HUES48 (cell line): ENCODE measurements around the gene NAT14.

ENCODE experiments used
- H3K27ac ChIP-seq: one replicate; pipeline ENCODE4 v1.7.0; 2013; ENCODE audit warnings: low read depth, low read length, inconsistent platforms
- H3K27me3 ChIP-seq: 2 replicates; pipeline ENCODE4 v1.6.1; 2013; ENCODE audit warnings: mild to moderate bottlenecking, low read length; ENCODE audit not compliant: control insufficient read depth, insufficient read depth
- H3K36me3 ChIP-seq: 2 replicates; pipeline ENCODE4 v1.6.1; 2013; ENCODE audit warnings: low read length; ENCODE audit not compliant: control insufficient read depth, insufficient read depth
- H3K4me1 ChIP-seq: 2 replicates; pipeline ENCODE4 v1.6.1; 2013; ENCODE audit warnings: mild to moderate bottlenecking, low read length; ENCODE audit not compliant: control insufficient read depth, insufficient read depth
- H3K4me3 ChIP-seq: 2 replicates; pipeline ENCODE4 v1.5.1; 2013; ENCODE audit warnings: mild to moderate bottlenecking, low read depth, low read length
- H3K9ac ChIP-seq: 2 replicates; pipeline ENCODE4 v1.6.1; 2013; ENCODE audit warnings: mild to moderate bottlenecking, low read depth, low read length, moderate library complexity
- H3K9me3 ChIP-seq: 2 replicates; pipeline ENCODE4 v1.6.1; 2013; ENCODE audit warnings: low read length; ENCODE audit not compliant: control insufficient read depth, insufficient read depth

Gene NAT14

DNA sequence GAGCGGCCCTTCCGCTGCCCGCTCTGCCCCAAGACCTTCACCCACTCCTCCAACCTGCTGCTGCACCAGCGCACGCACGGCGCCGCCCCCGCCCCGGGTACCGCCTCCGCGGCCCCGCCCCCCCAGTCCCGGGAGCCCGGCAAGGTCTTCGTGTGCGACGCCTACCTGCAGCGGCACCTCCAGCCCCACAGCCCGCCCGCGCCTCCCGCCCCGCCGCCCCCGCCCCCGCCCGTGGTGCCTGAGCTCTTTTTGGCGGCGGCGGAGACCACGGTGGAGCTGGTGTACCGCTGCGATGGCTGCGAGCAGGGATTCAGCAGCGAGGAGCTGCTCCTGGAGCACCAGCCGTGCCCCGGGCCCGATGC, 3.2 kb upstream of the NAT14 start:
- no peak overlapping the region for H3K4me3 ChIP-seq
- no peak overlapping the region for H3K9ac ChIP-seq
- H3K4me1 ChIP-seq, result peaks cover 19% of the 10 kb centered on the region
- H3K27me3 ChIP-seq, result no peaks in the 10 kb centered on the region
- no peak overlapping the region for H3K27ac ChIP-seq
- peaks cover 4% of the 10 kb centered on the region; the same call in 1 of the 2 replicates for H3K36me3 ChIP-seq
- H3K9me3 ChIP-seq, result no peaks in the 10 kb centered on the region

DNA sequence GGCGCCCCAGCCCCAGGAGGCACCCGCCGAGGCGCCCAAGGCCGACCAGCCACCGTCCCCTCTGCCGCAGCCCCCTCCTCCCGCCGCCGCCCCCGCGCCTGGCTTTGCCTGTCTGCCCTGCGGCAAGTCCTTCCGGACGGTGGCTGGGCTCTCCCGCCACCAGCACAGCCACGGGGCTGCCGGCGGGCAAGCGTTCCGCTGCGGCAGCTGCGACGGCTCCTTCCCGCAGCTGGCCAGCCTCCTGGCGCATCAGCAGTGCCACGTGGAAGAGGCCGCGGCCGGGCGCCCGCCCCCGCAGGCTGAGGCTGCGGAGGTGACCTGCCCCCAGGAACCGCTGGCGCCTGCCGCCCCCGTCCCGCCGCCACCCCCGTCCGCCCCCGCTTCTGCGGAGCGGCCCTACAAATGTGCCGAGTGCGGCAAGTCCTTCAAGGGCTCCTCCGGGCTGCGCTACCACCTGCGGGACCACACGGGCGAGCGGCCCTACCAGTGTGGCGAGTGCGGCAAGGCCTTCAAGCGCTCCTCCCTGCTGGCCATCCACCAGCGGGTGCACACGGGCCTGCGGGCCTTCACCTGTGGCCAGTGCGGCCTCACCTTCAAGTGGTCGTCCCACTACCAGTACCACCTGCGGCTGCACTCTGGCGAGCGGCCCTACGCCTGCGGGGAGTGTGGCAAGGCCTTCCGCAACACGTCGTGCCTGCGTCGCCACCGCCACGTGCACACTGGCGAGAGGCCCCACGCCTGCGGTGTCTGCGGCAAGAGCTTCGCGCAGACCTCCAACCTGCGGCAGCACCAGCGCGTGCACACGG, 2.6 kb upstream of the NAT14 start:
- no peak overlapping the region for H3K27ac ChIP-seq
- peaks cover 25% of the 10 kb centered on the region for H3K4me1 ChIP-seq
- peaks cover 4% of the 10 kb centered on the region; the same call in 1 of the 2 replicates for H3K36me3 ChIP-seq
- H3K27me3 ChIP-seq, result no peaks in the 10 kb centered on the region
- no peak overlapping the region for H3K9ac ChIP-seq
- H3K4me3 ChIP-seq, result no peak overlapping the region
- H3K9me3 ChIP-seq, result no peaks in the 10 kb centered on the region

DNA sequence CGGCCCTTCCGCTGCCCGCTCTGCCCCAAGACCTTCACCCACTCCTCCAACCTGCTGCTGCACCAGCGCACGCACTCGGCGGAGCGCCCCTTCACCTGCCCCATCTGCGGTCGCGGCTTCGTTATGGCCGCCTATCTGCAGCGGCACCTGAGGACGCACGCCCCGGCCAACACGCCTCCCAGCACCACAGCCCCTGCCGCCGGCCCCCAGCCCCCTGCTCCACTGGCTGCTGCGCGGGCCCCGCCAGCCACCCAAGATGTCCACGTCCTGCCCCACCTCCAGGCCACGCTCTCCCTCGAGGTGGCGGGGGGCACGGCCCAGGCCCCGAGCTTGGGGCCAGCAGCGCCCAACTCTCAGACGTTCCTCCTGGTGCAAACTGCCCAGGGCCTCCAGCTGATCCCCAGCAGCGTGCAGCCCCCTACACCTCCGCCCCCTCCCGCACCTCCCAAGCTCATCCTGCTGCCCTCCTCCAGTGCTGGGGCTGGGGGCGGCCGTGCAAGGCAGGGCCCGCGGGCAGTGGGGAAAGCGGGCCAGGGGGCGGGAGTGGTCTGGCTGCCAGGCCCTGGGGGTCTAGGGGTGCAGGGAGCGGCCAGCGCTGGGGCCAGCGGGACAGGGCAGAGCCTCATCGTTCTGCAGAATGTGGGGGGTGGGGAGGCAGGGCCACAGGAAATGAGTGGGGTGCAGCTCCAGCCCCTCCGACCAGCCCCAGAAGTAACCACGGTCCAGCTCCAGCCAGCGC, 1.9 kb upstream of the NAT14 start:
- Histone ChIP-seq H3K36me3 (peaks cover 4% of the 10 kb centered on the region; the same call in 1 of the 2 replicates), H3K4me3 (no peak overlapping the region), H3K9ac (no peak overlapping the region), H3K9me3 (no peaks in the 10 kb centered on the region), H3K4me1 (peaks cover 30% of the 10 kb centered on the region), H3K27me3 (no peaks in the 10 kb centered on the region), H3K27ac (no peak overlapping the region)

DNA sequence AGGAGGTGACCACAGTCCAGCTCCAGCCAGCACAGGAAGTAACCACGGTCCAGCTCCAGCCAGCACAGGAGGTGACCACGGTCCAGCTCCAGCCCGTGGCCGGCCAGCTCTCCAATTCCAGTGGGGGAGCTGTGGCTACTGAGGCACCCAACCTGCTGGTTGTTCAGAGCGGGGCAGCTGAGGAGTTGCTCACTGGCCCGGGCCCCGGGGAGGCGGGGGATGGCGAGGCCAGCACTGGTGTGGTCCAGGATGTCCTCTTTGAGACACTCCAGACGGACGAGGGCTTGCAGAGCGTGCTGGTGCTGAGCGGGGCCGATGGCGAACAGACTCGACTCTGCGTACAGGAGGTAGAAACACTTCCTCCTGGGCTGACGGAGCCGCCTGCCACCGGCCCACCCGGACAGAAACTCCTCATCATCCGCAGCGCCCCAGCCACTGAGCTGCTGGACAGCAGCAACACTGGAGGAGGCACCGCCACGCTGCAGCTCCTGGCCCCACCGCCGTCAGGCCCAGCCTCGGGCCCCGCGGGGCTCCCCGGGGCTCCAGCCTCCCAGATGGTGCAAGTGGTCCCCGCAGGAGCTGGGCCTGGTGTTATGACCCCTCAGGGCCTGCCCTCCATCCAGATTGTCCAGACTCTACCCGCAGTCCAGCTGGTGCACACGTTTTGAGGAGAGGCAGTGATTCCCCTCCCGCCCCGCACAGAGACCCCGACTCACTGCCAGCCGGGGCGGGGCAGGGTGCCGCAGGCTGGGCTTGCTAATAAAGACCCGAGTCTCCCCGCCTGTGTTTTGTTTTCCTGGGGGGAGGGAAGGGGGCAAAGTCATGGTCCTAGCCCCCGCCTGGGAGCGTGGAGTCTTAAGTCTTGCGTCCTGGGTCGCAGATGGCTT, 1.0 kb upstream of the NAT14 start:
- no peak overlapping the region for H3K9ac ChIP-seq
- H3K9me3 ChIP-seq, result no peaks in the 10 kb centered on the region
- H3K36me3 ChIP-seq, result peaks cover 4% of the 10 kb centered on the region; the same call in 1 of the 2 replicates
- H3K27ac ChIP-seq, result peak overlapping the region; percentile 74
- peak overlapping the region; percentile 89 for H3K4me3 ChIP-seq
- H3K4me1 ChIP-seq, result peaks cover 34% of the 10 kb centered on the region
- no peaks in the 10 kb centered on the region for H3K27me3 ChIP-seq

DNA sequence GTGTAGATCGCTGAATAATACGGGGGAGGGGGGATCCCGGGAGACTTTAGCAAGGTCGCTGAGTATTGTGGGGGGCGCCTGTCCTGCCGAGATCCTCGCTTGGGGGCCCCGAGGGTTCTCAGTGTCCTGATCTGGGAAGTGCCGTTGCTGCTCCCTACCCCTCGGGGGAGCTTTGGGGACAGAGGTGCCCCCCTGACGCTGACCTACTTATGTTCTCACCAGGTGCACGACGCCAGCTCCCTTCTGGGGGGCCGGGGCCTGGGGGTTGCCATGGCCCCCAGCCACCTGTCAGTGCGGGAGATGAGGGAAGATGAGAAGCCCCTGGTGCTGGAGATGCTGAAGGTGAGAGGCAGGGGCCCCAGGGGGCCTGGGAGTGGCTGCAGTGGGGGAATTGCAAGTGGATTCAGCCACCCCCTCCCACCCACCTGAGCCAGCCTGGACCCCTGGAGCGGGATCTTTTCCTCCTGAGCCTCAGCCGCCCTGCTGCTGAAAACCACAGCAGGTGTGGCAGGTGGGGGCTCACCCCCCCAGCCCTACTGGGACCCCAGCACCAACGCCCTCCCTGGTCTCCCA, 537 bp downstream of the NAT14 start:
- peaks cover 4% of the 10 kb centered on the region; the same call in 1 of the 2 replicates for H3K36me3 ChIP-seq
- H3K9ac ChIP-seq, result peak overlapping the region; percentile 66
- H3K27me3 ChIP-seq, result no peaks in the 10 kb centered on the region
- H3K27ac ChIP-seq, result peak overlapping the region; percentile 74
- peak overlapping the region; percentile 89 for H3K4me3 ChIP-seq
- H3K4me1 ChIP-seq, result peaks cover 42% of the 10 kb centered on the region
- no peaks in the 10 kb centered on the region for H3K9me3 ChIP-seq

DNA sequence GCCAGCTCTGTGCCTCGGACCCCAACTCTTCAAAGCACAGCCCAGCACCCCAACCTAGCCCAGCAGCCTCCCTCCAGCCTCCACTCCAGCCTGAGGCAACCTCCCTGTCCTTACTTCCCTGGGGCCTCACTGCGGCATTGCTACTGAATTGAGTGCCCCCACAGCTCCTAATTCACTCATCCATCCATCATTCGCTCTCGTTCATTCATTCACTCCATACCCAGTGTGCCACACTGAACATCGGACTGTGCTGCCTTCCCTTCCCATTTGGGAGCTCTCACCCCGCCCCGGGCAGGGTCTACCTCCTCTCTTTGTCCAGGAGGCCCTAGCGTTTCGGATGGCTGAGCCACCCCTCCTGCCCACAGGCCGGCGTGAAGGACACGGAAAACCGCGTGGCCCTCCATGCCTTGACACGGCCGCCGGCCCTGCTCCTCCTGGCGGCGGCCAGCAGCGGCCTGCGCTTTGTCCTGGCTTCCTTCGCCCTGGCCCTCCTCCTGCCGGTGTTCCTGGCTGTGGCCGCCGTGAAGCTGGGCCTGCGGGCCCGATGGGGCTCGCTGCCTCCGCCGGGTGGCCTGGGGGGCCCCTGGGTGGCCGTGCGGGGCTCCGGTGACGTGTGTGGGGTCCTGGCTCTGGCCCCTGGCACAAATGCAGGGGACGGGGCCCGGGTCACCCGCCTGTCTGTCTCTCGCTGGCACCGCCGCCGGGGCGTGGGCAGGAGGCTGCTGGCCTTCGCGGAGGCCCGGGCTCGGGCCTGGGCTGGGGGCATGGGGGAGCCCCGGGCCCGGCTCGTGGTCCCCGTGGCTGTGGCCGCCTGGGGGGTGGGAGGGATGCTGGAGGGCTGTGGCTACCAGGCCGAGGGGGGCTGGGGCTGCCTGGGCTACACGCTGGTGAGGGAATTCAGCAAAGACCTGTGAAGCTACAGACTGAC, 1.3 kb downstream of the NAT14 start:
- peaks cover 4% of the 10 kb centered on the region; the same call in 1 of the 2 replicates for H3K36me3 ChIP-seq
- H3K27me3 ChIP-seq, result no peaks in the 10 kb centered on the region
- no peaks in the 10 kb centered on the region for H3K9me3 ChIP-seq
- H3K9ac ChIP-seq, result no peak overlapping the region; the same call in 1 of the 2 replicates
- peak overlapping the region; percentile 75 for H3K27ac ChIP-seq
- H3K4me1 ChIP-seq, result peaks cover 41% of the 10 kb centered on the region
- H3K4me3 ChIP-seq, result peak overlapping the region; percentile 89; the same call in 1 of the 2 replicates

DNA sequence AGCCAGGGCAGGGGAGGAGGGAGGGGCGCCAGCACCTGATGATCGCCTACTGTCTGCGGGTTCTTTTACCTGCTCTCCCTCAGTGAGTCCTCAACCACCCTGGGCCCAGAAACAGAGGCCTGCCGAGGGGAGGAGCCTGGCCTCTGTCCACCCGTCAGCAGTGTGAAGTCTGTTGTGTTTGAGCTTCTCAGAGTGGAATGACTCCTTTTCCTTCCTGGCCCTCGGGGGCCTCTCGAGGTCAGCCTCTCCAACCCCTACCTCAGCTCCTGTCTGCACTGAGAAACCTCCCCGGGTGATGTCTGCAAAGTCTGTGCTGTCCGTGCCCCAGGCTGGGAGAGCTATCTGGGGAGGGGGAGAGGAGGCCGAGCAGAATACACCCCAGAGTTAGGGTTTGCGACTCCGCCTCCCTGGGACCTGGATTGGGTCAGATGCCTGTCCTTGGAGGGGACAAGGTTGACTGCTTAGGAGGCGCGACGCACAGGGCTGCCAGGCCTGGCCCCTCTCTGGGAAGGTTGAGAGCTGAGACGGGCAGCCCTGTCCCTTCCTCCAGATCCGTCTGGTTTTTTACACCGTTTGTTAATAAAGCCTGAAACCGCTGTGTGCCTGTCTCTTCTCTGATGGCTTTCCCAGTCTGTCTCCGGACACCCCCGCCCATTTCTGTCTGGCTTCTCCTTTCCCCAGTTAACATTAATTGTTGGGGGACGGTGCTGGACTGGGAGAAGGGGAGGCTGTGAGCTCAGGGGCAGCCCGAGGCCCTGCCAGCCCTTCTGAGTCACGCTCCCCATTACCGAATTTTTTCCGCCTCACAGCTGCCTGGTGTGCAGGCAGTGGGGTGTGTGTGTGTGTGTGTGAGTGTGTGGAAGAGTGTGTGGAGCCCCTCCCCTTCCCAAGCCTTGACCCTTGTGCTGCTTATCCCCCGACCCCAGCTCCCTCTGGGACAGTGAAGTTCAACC, 2.3 kb downstream of the NAT14 start:
- peaks cover 38% of the 10 kb centered on the region for H3K4me1 ChIP-seq
- H3K9me3 ChIP-seq, result no peaks in the 10 kb centered on the region
- no peaks in the 10 kb centered on the region for H3K27me3 ChIP-seq
- H3K27ac ChIP-seq, result peak overlapping the region; percentile 75
- peak overlapping the region; percentile 14; the same call in 1 of the 2 replicates for H3K4me3 ChIP-seq
- H3K9ac ChIP-seq, result no peak overlapping the region; the same call in 1 of the 2 replicates
- peaks cover 4% of the 10 kb centered on the region; the same call in 1 of the 2 replicates for H3K36me3 ChIP-seq

DNA sequence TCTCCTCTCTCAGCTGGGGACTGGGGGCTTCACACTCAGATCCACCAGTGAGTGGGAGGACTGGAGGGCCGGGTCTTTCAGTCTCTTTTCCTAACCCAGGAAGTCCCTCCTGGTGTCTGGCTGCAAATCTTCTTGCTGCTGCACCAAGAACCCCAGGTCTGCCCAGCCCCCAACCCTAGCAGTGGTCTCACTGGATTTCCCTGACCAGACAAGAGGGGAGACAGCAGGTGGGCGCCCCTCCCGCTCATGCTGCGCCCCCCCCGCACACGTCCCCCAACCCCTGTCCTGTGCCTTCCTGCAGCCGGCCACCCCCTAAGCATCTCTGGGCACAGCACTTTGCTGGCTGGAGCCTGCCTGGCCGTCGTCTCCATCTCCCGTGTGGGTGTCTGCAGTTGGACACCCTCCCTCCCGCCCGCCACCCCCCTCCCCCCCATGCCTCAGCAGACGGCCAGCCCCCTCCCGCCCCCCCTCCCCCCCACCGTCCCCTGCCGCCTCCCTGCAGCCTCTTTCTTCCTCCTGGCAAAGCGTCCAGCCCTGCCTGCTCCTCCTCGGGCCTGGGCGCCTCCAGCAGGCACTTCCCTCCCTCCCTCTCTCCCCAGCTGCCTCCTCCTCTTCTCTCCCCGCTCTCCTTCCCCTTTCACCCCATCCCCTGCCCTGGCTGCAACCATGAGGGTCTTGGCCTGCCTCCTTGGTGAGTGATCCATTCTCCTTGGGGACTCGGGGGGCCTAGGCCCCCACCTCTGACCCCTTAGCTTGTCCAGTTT, 3.1 kb downstream of the NAT14 start, which contains the start of gene SSC5D:
SSC5D (plus strand) TSS at position 513 of the 764 bp plus-strand sequence; CDS start at position 667, 154 bp downstream.
- H3K4me1 ChIP-seq, result peaks cover 38% of the 10 kb centered on the region
- no peaks in the 10 kb centered on the region for H3K9me3 ChIP-seq
- H3K4me3 ChIP-seq, result peak within 1 kb of the TSS; percentile 51
- no peaks in the 10 kb centered on the region for H3K27me3 ChIP-seq
- no peak within 1 kb of the TSS; the same call in 1 of the 2 replicates for H3K9ac ChIP-seq
- H3K36me3 ChIP-seq, result no peaks in the 10 kb centered on the region
- H3K27ac ChIP-seq, result peak within 1 kb of the TSS; percentile 75
